ENCODE results near the gene DDX41.

DNA sequence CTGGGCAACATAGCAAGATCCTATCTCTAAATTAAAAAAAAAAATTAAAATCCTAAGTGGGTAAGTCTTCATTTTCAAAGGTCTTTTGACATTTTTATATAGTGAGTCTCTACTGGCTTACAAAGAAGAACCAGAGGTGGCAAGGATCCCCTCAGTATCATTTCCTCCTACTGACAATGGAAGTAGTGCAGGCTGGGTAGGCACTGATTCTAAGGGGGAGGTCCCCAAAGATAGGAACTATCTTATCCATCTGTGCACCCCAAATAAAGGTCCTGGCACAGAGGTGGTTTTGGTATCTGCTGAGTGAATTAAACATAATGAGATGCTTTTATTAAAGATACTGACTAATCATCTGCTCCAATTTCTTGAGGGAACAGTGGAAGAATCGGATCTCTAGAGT, 33.4 kb upstream of the DDX41 start:
- no peak for TF ChIP-seq EZH2 (IDR thresholded peaks at IDR 0.05; ENCODE audit: low read length, missing control alignments)
- TF ChIP-seq, protein P1, sequence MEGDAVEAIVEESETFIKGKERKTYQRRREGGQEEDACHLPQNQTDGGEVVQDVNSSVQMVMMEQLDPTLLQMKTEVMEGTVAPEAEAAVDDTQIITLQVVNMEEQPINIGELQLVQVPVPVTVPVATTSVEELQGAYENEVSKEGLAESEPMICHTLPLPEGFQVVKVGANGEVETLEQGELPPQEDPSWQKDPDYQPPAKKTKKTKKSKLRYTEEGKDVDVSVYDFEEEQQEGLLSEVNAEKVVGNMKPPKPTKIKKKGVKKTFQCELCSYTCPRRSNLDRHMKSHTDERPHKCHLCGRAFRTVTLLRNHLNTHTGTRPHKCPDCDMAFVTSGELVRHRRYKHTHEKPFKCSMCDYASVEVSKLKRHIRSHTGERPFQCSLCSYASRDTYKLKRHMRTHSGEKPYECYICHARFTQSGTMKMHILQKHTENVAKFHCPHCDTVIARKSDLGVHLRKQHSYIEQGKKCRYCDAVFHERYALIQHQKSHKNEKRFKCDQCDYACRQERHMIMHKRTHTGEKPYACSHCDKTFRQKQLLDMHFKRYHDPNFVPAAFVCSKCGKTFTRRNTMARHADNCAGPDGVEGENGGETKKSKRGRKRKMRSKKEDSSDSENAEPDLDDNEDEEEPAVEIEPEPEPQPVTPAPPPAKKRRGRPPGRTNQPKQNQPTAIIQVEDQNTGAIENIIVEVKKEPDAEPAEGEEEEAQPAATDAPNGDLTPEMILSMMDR (conservative IDR thresholded peaks at IDR 0.05 in 1 of 2, IDR thresholded peaks at IDR 0.05 in 1 of 2; ENCODE audit: low read depth in 1 of 2, low read length in 2 of 2), result no peak

All from fibroblast of lung (primary cell).